Progenitor cell of endocrine pancreas (in vitro differentiated cells): ENCODE measurements around the gene EIF2S1. TPM values are rescaled to one million over a fixed set of nuclear protein-coding genes. Genes with fewer than 3 reads are reported as not detected.

ENCODE experiments used
- DNase-seq: peaks from one replicate; pipeline ENCODE4 v3.0.0; 2021; ENCODE audit warnings: low spot score; ENCODE audit not compliant: unreplicated experiment
- H3K27ac Mint-ChIP-seq: 2 replicates; pipeline ENCODE4 v1.8.0; 2021; ENCODE audit warnings: mild to moderate bottlenecking, moderate library complexity, mixed read lengths
- H3K27me3 Mint-ChIP-seq: 2 replicates; pipeline ENCODE4 v1.8.0; 2021; ENCODE audit warnings: mixed read lengths
- H3K36me3 Mint-ChIP-seq: 2 replicates; pipeline ENCODE4 v1.8.0; 2022; ENCODE audit warnings: mixed read lengths; ENCODE audit not compliant: insufficient read depth
- H3K4me1 Mint-ChIP-seq: 2 replicates; pipeline ENCODE4 v1.8.0; 2021; ENCODE audit warnings: low read depth, mixed read lengths
- H3K4me3 Mint-ChIP-seq: 2 replicates; pipeline ENCODE4 v1.8.0; 2021; ENCODE audit warnings: low read depth, mild to moderate bottlenecking, moderate library complexity, mixed read lengths
- H3K9me3 Mint-ChIP-seq: 2 replicates; pipeline ENCODE4 v1.8.0; 2021; ENCODE audit warnings: low read depth, mixed read lengths
- total RNA-seq: library from RNA; stranded (reverse); gene quantifications from 2 replicates; pipeline ENCODE4 v1.2.1, GENCODE V29; 2021
- TF ChIP-seq, protein P1 (sequence below): fragments of 200-600 bp; sonication (generic); IDR thresholded peaks from one replicate; pipeline ENCODE4 v1.5.0; 2021; ENCODE audit warnings: antibody characterized with exemption, mild to moderate bottlenecking; ENCODE audit not compliant: unreplicated experiment

Gene EIF2S1
- total RNA-seq, 1 donor from 2014 or later: 73.6 TPM

DNA sequence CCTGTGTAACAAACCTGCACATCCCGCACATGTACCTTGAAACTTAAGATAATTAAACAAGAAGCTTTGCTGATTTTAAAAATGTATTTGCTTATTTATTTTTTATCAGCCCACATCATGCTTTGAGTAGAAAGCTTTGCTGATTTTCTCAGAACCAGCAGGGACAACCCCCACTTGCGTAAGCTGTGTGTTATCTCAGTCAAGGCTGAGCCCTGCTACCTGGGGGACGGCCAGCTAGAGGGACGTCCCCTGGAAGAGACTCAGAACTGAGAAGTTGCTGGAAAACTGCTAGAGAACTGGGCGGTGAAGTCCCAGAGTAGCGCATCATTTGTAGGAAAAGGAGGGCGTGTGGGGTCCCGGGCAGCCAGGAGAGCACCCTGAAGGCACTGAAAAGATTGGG lies 56.0 kb downstream of the EIF2S1 start:
- H3K36me3 Mint-ChIP-seq: no peaks in the 10 kb centered on the region
- peaks cover 2% of the 10 kb centered on the region for H3K4me1 Mint-ChIP-seq
- H3K4me3 Mint-ChIP-seq: no peak overlapping the region
- no peaks in the 10 kb centered on the region for H3K9me3 Mint-ChIP-seq
- no peaks in the 10 kb centered on the region for H3K27me3 Mint-ChIP-seq
- H3K27ac Mint-ChIP-seq: no peak overlapping the region
- TF ChIP-seq, protein P1, sequence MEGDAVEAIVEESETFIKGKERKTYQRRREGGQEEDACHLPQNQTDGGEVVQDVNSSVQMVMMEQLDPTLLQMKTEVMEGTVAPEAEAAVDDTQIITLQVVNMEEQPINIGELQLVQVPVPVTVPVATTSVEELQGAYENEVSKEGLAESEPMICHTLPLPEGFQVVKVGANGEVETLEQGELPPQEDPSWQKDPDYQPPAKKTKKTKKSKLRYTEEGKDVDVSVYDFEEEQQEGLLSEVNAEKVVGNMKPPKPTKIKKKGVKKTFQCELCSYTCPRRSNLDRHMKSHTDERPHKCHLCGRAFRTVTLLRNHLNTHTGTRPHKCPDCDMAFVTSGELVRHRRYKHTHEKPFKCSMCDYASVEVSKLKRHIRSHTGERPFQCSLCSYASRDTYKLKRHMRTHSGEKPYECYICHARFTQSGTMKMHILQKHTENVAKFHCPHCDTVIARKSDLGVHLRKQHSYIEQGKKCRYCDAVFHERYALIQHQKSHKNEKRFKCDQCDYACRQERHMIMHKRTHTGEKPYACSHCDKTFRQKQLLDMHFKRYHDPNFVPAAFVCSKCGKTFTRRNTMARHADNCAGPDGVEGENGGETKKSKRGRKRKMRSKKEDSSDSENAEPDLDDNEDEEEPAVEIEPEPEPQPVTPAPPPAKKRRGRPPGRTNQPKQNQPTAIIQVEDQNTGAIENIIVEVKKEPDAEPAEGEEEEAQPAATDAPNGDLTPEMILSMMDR: no peak
- no peak for DNase-seq

- Mint-ChIP-seq H3K4me3 (no peak overlapping the region), H3K36me3 (no peaks in the 10 kb centered on the region), H3K27me3 (no peaks in the 10 kb centered on the region), H3K9me3 (no peaks in the 10 kb centered on the region), H3K27ac (no peak overlapping the region), H3K4me1 (peaks cover 2% of the 10 kb centered on the region)
- TF ChIP-seq, protein P1: no peak
- no peak for DNase-seq
Measured at GRCh38 chr14:67416810-67417209, 56.7 kb downstream of the EIF2S1 start.

DNA sequence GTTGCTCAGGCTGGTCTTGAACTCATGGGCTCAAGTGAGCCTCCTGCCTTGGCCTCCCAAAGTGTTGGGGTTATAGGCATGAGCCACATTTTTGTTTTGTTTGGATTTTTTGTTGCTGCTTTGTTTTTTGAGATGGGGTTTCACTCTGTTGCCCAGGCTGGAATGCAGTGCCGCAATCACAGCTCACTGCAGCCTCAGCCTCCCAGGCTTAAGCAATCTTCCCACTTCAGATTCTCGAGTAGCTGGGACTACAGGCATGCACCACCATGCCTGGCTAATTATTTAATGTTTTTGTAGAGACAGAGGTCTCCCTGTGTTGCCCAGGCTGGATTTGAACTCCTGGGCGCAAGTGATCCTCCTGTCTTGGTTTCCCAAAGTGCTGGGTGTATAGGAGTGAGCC lies 57.5 kb downstream of the EIF2S1 start:
- Mint-ChIP-seq H3K27ac (no peak overlapping the region), H3K27me3 (no peaks in the 10 kb centered on the region), H3K36me3 (no peaks in the 10 kb centered on the region), H3K4me3 (no peak overlapping the region), H3K9me3 (no peaks in the 10 kb centered on the region), H3K4me1 (peaks cover 2% of the 10 kb centered on the region)
- TF ChIP-seq, protein P1: no peak
- DNase-seq: no peak

- Mint-ChIP-seq H3K27me3 (no peaks in the 10 kb centered on the region), H3K27ac (no peak overlapping the region), H3K4me3 (no peak overlapping the region), H3K4me1 (peaks cover 2% of the 10 kb centered on the region), H3K9me3 (no peaks in the 10 kb centered on the region), H3K36me3 (no peaks in the 10 kb centered on the region)
- DNase-seq: no peak
- TF ChIP-seq, protein P1: no peak
Measured at GRCh38 chr14:67418401-67419191, 58.5 kb downstream of the EIF2S1 start.

DNA sequence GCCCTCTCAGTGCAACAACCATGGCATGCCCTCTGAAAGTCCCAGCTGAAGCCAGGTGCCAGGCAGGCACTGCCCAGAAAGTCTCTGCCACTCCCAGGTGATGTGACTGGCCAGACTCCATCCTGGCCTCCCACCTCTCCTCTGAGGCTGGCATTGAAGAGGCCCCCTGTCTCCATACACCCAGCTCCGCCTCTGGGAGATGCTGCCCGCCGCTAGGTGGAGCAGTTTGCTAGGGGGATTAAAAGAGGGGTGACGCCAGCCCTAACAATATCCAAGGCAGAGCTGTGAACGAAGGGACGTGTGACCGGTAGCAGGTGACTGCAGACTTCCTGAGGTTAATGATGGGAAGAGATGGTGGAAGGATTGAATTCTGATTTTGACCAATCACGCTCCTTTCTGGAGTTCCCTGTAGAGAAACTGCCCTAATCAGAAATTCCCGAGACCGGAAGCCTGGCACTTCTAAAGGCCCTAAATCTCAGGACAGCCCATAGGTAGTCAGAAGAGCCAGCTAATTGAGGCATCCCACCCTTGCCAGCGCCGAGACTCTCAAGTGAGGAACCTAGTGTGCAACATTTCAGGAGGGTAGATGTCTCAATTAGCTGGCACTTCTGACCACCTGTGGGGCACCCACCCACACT lies 60.1 kb downstream of the EIF2S1 start:
- H3K27ac Mint-ChIP-seq: no peak overlapping the region
- H3K27me3 Mint-ChIP-seq: no peaks in the 10 kb centered on the region
- H3K9me3 Mint-ChIP-seq: no peaks in the 10 kb centered on the region
- TF ChIP-seq, protein P1: peak; percentile 26
- no peak overlapping the region for H3K4me3 Mint-ChIP-seq
- H3K4me1 Mint-ChIP-seq: peaks cover 2% of the 10 kb centered on the region
- no peaks in the 10 kb centered on the region for H3K36me3 Mint-ChIP-seq
- DNase-seq: no peak
